Activated CD4-positive, alpha-beta T cell treated with anti-CD3 and anti-CD28 coated beads, Interleukin-2, amount 10 ng/mL, durations not matched to agents 7 days and 5 days (primary cell): ENCODE data around the gene NUDT16L1. TPM values are rescaled to one million over a fixed set of nuclear protein-coding genes. Genes with fewer than 3 reads are reported as not detected.
"Not testable (repeated sequence)": the region's sequence is repeated elsewhere in the genome, so short reads cannot be mapped to it uniquely, and the experiment has no call there.

Experiments
- CTCF ChIA-PET: fragments of 350-600 bp; sonication (Branson Sonifier 250); formaldehyde crosslinking; loops from one replicate; lab custom pipeline; 2021; ENCODE audit warnings: antibody characterized with exemption; lab: Charles Lee
- POLR2A ChIA-PET: fragments of 350-600 bp; sonication (Branson Sonifier 250); formaldehyde crosslinking; loops from one replicate; lab custom pipeline; 2021; ENCODE audit warnings: antibody characterized with exemption; lab: Charles Lee
- DNase-seq: peaks from one replicate; pipeline ENCODE4 v3.0.0-alpha.2; 2020
- H3K27ac Mint-ChIP-seq: one replicate; pipeline ENCODE4 v1.8.0; 2021; ENCODE audit warnings: mild to moderate bottlenecking, moderate library complexity, mixed read lengths
- H3K27me3 Mint-ChIP-seq: one replicate; pipeline ENCODE4 v1.8.0; 2021; ENCODE audit warnings: mixed read lengths
- H3K36me3 Mint-ChIP-seq: one replicate; pipeline ENCODE4 v1.8.0; 2021; ENCODE audit warnings: low read depth, mixed read lengths
- H3K4me1 Mint-ChIP-seq: one replicate; pipeline ENCODE4 v1.8.0; 2021; ENCODE audit warnings: mixed read lengths
- H3K4me3 Mint-ChIP-seq: one replicate; pipeline ENCODE4 v1.8.0; 2021; ENCODE audit warnings: mild to moderate bottlenecking, moderate library complexity, mixed read lengths
- H3K9me3 Mint-ChIP-seq: one replicate; pipeline ENCODE4 v1.8.0; 2021; ENCODE audit warnings: mixed read lengths
- total RNA-seq, 2 experiments: library from RNA; stranded (reverse); gene quantifications; one replicate each; pipeline ENCODE4 v1.2.3, GENCODE V29; 2021

The NUDT16L1 gene
- total RNA-seq, 2 experiments from 2014 or later: 32.3 to 35.5 TPM

DNA sequence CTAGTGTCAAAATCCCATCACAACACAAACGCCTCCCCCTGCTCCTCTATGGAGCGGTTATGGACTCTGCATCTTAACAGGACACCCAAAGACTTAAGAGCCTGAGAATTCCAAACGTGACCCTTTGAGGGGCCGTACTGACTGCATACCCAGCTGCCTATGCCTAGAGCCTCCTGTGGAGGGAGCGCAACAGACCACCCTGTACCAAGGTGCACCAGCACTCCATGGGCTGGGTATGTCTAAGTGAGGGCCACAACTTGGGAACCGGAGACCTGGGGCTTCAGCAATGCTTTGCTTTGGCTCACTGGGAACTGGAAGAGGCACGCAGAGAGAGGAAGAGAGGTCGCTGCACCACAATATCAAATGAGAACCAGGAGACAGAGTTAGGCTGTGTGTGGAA, 35.3 kb downstream of the NUDT16L1 start:
- Mint-ChIP-seq H3K36me3 (peaks cover 4% of the 10 kb centered on the region), H3K4me3 (no peak overlapping the region), H3K9me3 (no peaks in the 10 kb centered on the region), H3K4me1 (peaks cover 8% of the 10 kb centered on the region), H3K27ac (peak overlapping the region; percentile 52), H3K27me3 (no peaks in the 10 kb centered on the region)
- ChIA-PET CTCF (interaction anchor here (0.7 kb wide), 1 partner anchor 19 kb away, joined by 3 read pairs; no protein-coding TSS in a partner anchor), POLR2A (no interaction called here)
- no peak for DNase-seq

DNA sequence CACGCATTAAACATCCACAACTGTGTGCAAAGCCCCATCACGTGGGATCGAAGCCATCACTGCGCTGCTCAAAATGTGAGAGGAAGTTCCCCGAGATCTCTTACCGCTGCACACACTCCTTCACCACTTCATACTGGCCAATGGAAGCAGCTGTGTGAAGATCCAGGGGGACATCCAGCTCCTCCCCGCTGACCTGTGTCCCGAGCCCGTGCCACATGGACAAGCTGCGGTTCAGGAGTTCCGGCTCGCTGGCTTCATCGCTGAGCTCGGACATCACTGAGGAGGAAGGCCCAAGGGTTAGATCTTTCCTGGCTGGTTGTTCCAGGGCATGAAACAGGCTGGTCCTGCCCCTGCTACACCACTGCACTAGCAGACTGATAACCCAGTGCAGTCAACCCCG, 36.5 kb downstream of the NUDT16L1 start:
- POLR2A ChIA-PET: no interaction called here
- no peaks in the 10 kb centered on the region for H3K9me3 Mint-ChIP-seq
- peaks cover 4% of the 10 kb centered on the region for H3K36me3 Mint-ChIP-seq
- no peak for DNase-seq
- CTCF ChIA-PET: interaction anchor here (0.9 kb wide), 1 partner anchor 10 kb away, joined by 3 read pairs; no protein-coding TSS in a partner anchor
- H3K27ac Mint-ChIP-seq: no peak overlapping the region
- no peaks in the 10 kb centered on the region for H3K27me3 Mint-ChIP-seq
- H3K4me1 Mint-ChIP-seq: peaks cover 11% of the 10 kb centered on the region
- H3K4me3 Mint-ChIP-seq: no peak overlapping the region

DNA sequence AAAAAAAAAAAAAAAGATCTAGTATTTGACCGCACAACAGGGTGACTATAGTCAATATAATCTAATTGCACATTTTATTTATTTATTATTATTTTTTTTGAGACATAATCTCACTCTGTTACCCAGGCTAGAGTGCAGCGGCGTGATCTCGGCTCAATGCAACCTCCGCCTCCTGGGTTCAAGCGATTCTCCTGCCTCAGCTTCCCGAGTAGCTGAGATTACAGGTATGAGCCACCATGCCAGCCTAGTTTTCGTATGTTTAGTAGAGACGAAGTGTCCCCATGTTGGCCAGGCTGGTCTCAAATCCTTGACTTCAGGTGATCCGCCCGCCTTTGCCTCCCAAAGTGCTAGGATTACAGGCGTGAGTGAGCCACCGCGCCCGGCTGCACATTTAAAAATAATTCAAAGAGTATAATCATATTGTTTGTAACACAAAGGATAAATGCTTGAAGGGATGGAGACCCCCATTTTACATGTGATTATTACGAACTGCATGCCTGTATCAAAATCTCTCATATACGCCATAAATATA, 39.9 kb downstream of the NUDT16L1 start:
- Mint-ChIP-seq H3K9me3 (no peaks in the 10 kb centered on the region), H3K4me3 (peak overlapping the region; percentile 81), H3K27me3 (no peaks in the 10 kb centered on the region), H3K27ac (peak overlapping the region; percentile 76), H3K4me1 (peaks cover 17% of the 10 kb centered on the region), H3K36me3 (peaks cover 4% of the 10 kb centered on the region)
- CTCF ChIA-PET: interaction anchor here (0.6 to 1.7 kb wide), 4 partner anchors 9 to 228 kb away, joined by 3 to 7 read pairs (median 5); partner anchors contain the start of gene NUDT16L1
- DNase-seq: no peak
- POLR2A ChIA-PET: no interaction called here

GRCh38 chr16:4733747-4734062, 40.3 kb downstream of the NUDT16L1 start:
- H3K36me3 Mint-ChIP-seq: peaks cover 2% of the 10 kb centered on the region
- H3K4me1 Mint-ChIP-seq: peaks cover 17% of the 10 kb centered on the region
- CTCF ChIA-PET: interaction anchor here (0.6 to 1.7 kb wide), 9 partner anchors 10 to 228 kb away, joined by 3 to 7 read pairs (median 4); partner anchors contain the start of genes MGRN1 and NUDT16L1
- POLR2A ChIA-PET: interaction anchor here (0.6 kb wide), 1 partner anchor 69 kb away, joined by 4 read pairs; no protein-coding TSS in a partner anchor
- H3K4me3 Mint-ChIP-seq: peak overlapping the region; percentile 81
- H3K9me3 Mint-ChIP-seq: no peaks in the 10 kb centered on the region
- DNase-seq: no peak
- no peaks in the 10 kb centered on the region for H3K27me3 Mint-ChIP-seq
- H3K27ac Mint-ChIP-seq: peak overlapping the region; percentile 76

DNA sequence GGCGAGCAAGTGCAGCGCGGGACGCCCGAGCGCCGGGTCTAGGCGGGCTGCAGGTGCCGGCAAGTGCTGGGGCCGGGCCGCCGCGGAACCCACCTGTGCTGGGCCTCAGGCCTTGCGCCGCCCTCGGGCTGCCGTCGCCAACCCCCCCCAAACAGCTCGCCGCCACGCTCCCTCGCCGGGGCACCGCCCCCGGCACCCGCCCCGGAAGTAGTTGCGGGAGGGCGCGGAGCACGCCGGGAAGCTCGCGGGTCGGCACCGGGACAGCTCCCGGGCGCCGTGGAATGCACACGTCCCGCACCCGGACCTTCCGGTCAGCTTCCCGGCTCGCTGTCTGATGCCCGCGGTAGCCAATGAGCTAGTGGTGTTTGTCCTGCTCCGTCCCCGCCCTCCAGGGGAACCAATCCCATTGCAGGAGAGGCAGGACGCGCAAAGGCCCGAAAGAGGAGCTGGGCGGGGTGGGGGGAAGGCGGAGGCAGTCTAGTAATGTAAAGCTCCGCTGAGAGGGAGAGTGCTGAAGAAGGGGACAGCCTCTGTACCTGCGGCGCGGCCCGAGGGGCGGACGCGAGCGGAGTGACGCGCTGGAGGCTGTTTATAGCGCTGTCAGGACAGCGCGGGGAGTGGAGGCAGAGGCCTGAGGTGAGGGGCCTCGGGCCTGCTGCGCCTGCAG, 40.8 kb downstream of the NUDT16L1 start, which contains the start of the genes ANKS3 and DNAAF8:
TSS of gene ANKS3 (minus strand) at position 209 of the 667 bp plus-strand sequence. CDS start 4,122 bp downstream, outside the sequence.
TSS of gene DNAAF8 (plus strand) at position 475 of the 667 bp plus-strand sequence. CDS start 1,978 bp downstream, outside the sequence.
- Mint-ChIP-seq H3K4me3 (peak within 1 kb of the TSS; percentile 81), H3K4me1 (peaks cover 17% of the 10 kb centered on the region), H3K27me3 (no peaks in the 10 kb centered on the region), H3K9me3 (no peaks in the 10 kb centered on the region), H3K27ac (peak within 1 kb of the TSS; percentile 85), H3K36me3 (no peaks in the 10 kb centered on the region)
- ChIA-PET CTCF (interaction anchor here (0.7 to 1.7 kb wide), 15 partner anchors 10 to 481 kb away, joined by 3 to 7 read pairs (median 3); partner anchors contain the start of genes MGRN1 and NUDT16L1), POLR2A (interaction anchor here (0.5 to 1.1 kb wide), 3 partner anchors 34 to 352 kb away, joined by 3 to 4 read pairs (median 3); no protein-coding TSS in a partner anchor)
- DNase-seq: peak; percentile 84

- H3K36me3 Mint-ChIP-seq: no peaks in the 10 kb centered on the region
- no peaks in the 10 kb centered on the region for H3K9me3 Mint-ChIP-seq
- H3K27ac Mint-ChIP-seq: peak overlapping the region; percentile 85
- ChIA-PET CTCF (interaction anchor here (0.7 to 1.7 kb wide), 16 partner anchors 11 to 481 kb away, joined by 3 to 7 read pairs (median 3); partner anchors contain the start of genes MGRN1 and NUDT16L1), POLR2A (interaction anchor here (0.5 to 1.1 kb wide), 2 partner anchors 34 to 351 kb away, joined by 3 read pairs; no protein-coding TSS in a partner anchor)
- no peaks in the 10 kb centered on the region for H3K27me3 Mint-ChIP-seq
- H3K4me3 Mint-ChIP-seq: peak overlapping the region; percentile 81
- DNase-seq: peak; percentile 95
- peaks cover 17% of the 10 kb centered on the region for H3K4me1 Mint-ChIP-seq
Observed at GRCh38 chr16:4734730-4735535, 41.6 kb downstream of the NUDT16L1 start.

DNA sequence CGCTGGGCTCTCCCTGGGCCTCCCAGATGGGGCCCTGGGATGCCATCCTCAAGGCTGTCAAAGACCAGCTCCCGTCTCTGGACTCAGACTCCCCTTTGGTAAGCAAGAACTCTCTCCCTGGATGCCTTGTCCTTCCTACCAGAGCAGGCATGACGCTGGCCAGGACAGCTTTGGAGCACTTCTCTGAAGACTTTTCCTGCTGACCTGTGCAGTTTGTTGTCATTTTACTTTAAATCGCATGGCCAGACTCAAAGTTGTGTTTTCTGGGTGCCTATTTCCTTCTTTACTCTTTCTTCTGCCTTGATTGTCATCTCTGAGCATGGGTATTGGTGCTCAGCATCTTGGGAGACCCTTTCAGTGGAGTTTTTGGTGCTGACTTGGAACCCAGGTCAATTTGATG, 43.2 kb downstream of the NUDT16L1 start:
- Mint-ChIP-seq H3K36me3 (no peaks in the 10 kb centered on the region), H3K27me3 (no peaks in the 10 kb centered on the region), H3K27ac (no peak overlapping the region), H3K4me1 (peaks cover 17% of the 10 kb centered on the region), H3K4me3 (no peak overlapping the region), H3K9me3 (no peaks in the 10 kb centered on the region)
- no peak for DNase-seq
- CTCF ChIA-PET: interaction anchor here (1.4 kb wide), 1 partner anchor 32 kb away, joined by 3 read pairs; no protein-coding TSS in a partner anchor
- POLR2A ChIA-PET: no interaction called here

DNA sequence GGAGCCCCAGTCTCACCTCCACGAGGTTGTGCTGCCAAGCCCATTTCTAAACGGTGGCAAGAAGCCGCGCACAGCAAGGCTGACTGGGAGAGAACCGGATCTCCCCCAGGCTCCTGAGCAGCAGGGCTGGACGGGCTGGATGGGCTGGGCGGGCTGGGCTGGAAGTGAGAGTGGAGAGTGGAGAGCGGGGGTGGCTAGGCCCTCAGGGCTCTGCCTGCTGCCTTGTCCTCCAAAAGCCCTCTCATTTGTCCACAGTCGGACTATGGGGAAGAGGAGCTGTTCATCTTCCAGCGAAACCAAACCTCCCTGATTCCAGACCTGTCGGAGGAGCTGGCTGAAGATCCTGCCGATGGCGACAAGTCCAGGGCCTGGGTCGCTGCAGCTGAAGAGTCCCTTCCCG, 44.2 kb downstream of the NUDT16L1 start:
- DNase-seq: no peak
- Mint-ChIP-seq H3K4me1 (peaks cover 17% of the 10 kb centered on the region), H3K4me3 (no peak overlapping the region), H3K9me3 (no peaks in the 10 kb centered on the region), H3K27ac (no peak overlapping the region), H3K36me3 (no peaks in the 10 kb centered on the region), H3K27me3 (no peaks in the 10 kb centered on the region)
- ChIA-PET CTCF (interaction anchor here (0.6 to 1.4 kb wide), 2 partner anchors 31 to 119 kb away, joined by 3 to 5 read pairs; no protein-coding TSS in a partner anchor), POLR2A (no interaction called here)

DNA sequence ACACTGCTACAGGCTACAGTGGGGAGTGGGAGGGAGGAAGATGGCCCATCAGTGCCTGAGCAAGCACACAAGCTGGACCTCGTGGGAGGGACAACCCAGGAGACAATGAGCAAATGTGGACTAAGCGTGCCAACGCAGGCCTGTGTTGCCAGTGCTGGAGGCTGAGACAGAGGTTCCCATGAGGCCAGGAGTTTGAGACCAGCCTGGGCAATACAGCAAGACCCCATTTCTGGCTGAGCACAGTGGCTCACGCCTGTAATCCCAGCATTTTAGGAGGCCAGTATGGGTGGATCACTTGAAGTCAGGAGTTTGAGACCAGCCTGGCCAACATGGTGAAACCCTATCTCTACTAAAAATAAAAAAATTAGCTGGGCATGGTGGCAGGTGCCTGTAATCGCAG, 45.0 kb downstream of the NUDT16L1 start:
- POLR2A ChIA-PET: not testable (repeated sequence)
- CTCF ChIA-PET: interaction anchor here (0.7 kb wide), 1 partner anchor 12 kb away, joined by 3 read pairs; no protein-coding TSS in a partner anchor

GRCh38 chr16:4743226-4743878, 50.0 kb downstream of the NUDT16L1 start:
- Mint-ChIP-seq H3K9me3 (no peaks in the 10 kb centered on the region), H3K36me3 (no peaks in the 10 kb centered on the region), H3K4me3 (no peak overlapping the region), H3K27me3 (no peaks in the 10 kb centered on the region), H3K27ac (no peak overlapping the region), H3K4me1 (peaks cover 11% of the 10 kb centered on the region)
- POLR2A ChIA-PET: no interaction called here
- no peak for DNase-seq
- CTCF ChIA-PET: no interaction called here

More for the DNA sequence above, 45.0 kb downstream of the NUDT16L1 start:
- H3K36me3 Mint-ChIP-seq, H3K27ac Mint-ChIP-seq, H3K9me3 Mint-ChIP-seq, H3K4me3 Mint-ChIP-seq, DNase-seq, H3K27me3 Mint-ChIP-seq: not testable (repeated sequence)
- H3K4me1 Mint-ChIP-seq: peaks cover 16% of the 10 kb centered on the region

DNA sequence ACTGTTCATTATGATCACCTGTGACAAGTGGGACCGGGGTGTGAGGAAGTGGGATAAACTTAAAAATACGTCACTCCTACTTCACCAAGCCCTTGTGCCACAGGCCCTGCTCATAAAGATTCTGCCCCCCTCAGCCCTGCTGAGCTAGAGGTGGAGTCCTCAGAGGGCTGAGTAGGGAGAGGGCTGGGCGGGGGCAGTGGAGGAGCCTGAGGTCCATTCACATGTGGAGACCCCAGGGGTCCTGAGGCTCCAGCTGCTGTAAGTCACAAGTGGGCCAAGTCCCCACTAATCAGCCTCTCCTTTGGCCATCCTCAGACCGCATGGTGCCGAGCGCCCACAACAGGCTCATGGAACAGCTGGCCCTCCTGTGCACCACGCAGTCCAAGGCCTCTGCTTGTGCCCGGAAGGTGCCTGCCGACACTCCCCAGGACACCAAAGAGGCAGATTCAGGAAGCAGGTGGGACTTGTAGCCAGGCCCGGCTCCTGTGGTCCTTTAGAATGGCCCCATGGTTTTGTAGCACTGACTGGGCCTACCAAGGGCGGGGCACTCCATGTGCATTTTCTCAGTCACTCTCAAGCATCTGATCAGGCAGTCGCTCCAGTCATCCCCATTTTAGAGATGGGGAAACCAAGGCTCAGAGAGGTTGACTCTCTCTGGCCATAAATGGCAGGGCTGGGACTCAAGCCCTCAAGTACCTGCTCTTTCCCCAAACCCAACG, 51.4 kb downstream of the NUDT16L1 start:
- DNase-seq: no peak
- ChIA-PET POLR2A (no interaction called here), CTCF (no interaction called here)
- no peak overlapping the region for H3K27ac Mint-ChIP-seq
- no peaks in the 10 kb centered on the region for H3K9me3 Mint-ChIP-seq
- H3K36me3 Mint-ChIP-seq: no peaks in the 10 kb centered on the region
- no peak overlapping the region for H3K4me3 Mint-ChIP-seq
- peaks cover 11% of the 10 kb centered on the region for H3K4me1 Mint-ChIP-seq
- no peaks in the 10 kb centered on the region for H3K27me3 Mint-ChIP-seq
